A549 treated with Hydrocortisone at 1 μM for 4 hours (cell line): ENCODE data around the gene SNTB2. TPM values are rescaled to one million over a fixed set of nuclear protein-coding genes. Genes with fewer than 3 reads are reported as not detected.

Experiments used
- total RNA-seq: library from RNA; stranded (reverse); fragments of 200-300 nt; extraction: Qiagen RNA extraction; gene quantifications from 5 replicates; pipeline ENCODE4 v1.2.3, GENCODE V29; 2022

The SNTB2 gene
- 6.1 to 9.4 TPM (median 6.9 TPM) in 5 replicates for total RNA-seq

DNA sequence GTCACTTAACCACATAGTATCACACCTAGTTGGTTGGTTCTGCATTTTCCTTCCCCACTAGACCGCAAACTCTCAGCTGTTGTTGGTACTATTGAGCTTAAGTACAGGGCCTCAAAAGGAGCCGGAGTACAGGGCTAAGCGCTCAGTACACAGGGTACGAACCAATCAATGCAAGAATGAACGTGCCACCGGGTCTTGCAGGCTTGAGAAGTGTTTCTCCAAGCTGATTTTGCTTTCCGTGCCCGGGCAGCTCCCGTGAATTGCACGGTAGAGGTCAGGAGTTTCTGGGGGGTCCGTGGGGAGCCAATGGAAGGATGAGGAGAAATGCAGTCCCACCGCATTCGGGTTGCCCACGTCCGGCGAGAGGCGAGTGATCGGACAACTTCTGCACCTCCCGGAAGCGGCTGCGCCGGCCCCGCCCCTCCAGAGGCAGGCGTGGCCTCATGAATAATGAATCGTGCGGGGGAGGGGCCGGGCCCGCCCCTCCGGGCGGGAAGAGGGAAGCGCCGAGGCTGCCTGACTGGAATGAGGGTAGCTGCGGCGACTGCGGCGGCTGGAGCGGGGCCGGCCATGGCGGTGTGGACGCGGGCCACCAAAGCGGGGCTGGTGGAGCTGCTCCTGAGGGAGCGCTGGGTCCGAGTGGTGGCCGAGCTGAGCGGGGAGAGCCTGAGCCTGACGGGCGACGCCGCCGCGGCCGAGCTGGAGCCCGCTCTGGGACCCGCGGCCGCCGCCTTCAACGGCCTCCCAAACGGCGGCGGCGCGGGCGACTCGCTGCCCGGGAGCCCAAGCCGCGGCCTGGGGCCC is at the start of gene SNTB2:
TSS of gene SNTB2 (plus strand) at position 523 of the 804 bp plus-strand sequence. CDS start at position 526, 3 bp downstream.

DNA sequence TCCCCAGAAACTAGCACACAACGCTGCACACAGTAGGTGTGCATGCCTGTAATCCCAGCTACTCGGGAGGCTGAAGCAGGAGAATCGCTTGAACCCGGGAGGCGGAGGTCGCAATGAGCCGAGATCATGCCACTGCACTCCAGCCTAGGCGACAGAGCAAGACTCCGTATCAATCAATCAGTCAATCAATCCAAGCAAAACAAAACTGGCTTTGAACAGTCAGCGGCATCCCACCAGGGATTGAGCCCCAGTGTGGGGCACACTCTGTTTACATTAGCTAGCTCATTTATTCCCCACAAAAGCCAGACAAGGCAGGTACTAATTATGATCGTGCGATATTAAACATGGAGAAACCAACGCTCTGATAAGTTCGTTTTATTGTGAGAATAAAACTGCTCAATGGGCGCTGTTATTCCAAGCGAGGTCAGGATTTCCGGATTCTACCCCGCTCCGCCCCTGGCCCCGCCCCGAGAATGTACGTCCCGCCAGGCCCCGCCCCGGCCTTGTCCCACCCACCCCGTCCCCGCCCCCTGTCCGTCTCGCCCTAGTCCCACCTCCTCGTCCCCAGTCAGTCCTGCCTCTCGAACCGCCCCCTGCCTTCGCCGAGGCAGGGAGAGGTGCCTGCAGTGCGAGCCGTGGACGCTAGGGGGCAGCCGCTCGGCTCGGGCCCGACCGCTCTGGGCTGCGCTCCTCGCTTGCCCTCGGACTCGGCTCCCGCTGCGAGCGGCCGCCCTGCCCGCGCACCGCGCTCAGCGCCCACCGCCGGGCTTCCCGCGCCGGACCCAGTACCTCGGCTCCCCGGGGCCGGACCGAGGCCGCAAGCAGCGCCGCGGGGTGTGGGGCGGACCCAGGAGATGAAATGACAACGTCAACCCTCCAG is 123.9 kb downstream of the SNTB2 start, which contains the start of gene VPS4A:
TSS of gene VPS4A (plus strand) at position 698 of the 880 bp plus-strand sequence. CDS start at position 860, 162 bp downstream.

DNA sequence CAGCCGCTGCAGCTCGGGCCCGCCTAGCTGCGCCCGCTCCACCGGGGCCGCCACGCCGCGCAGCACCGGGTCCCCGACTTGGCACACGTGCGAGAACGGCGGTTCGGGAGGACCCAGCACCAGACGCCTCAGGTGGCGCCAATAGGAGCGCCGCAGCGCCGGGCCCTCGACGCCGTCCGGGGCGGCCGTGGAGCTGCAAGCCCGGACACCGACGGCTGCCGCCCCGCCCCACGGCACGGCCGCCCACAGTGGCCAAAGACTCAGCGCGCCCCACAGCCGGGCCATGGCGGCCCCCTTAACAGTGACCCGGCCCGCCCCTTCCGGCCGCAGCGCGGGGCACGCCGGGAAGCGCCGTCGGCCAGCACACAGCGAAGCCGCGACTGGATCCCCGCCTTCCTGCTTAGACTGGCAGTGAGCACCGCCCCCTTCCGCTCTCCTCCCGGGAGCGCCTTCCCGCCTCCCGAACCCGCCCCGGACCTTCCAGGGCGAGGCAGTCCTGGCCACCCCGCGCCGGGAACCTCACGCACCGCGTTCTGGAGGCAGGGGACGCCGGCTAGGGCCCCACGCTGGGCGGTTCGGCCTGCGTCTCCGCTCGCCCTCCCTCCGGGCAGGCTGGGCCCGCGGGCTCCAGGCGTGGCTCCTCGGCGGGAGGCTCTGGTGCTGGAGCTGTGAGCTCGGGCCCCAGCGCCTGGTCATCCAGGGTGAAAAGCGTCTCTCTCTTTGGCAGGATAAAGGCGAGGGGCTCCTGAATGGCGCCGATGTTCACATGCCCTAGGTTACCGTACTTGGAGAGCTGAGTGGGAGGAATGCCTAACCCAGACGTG is 143.5 kb downstream of the SNTB2 start, which contains the start of gene PDF:
TSS of gene PDF (minus strand) at position 303 of the 824 bp plus-strand sequence. CDS start at position 285, 18 bp downstream.

DNA sequence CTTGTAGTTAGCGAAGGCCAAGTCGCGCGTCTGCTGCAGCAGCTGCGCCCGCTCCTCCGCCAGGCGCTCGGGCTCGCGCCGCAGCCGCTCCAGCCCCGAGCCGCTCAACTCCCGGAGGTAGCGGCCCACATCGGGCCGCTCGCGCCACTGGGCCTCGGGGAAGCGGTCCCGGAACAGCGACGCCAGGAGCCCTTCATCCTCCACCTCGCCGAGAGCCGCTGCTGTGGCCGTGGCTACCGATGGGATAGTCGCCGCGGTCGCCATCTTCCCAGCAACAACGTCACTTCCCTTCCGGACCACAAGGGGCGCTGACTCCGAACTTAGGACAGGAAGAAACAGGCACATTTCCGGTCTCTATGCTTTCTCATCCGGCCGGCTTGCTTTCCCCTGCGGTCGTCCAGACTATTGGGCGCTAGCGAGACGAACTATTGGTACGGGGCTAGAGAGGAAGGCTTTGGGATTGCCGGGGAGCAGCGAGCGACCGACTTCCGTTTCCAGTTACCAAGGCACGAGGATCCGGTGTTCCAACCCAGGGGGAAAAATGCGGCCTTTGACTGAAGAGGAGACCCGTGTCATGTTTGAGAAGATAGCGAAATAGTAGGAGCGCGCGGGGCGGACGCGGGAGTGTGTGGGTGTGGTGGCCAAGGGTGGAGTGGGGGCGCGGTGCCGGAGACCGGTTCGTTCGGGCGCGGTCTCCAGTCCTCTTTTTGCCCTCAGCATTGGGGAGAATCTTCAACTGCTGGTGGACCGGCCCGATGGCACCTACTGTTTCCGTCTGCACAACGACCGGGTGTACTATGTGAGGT is 152.5 kb downstream of the SNTB2 start, which contains the start of the genes COG8 and NIP7:
TSS of gene COG8 (minus strand) at position 276 of the 806 bp plus-strand sequence. CDS start at position 264, 12 bp downstream.
TSS of gene NIP7 (plus strand) at position 484 of the 806 bp plus-strand sequence. CDS start at position 542, 58 bp downstream.

DNA sequence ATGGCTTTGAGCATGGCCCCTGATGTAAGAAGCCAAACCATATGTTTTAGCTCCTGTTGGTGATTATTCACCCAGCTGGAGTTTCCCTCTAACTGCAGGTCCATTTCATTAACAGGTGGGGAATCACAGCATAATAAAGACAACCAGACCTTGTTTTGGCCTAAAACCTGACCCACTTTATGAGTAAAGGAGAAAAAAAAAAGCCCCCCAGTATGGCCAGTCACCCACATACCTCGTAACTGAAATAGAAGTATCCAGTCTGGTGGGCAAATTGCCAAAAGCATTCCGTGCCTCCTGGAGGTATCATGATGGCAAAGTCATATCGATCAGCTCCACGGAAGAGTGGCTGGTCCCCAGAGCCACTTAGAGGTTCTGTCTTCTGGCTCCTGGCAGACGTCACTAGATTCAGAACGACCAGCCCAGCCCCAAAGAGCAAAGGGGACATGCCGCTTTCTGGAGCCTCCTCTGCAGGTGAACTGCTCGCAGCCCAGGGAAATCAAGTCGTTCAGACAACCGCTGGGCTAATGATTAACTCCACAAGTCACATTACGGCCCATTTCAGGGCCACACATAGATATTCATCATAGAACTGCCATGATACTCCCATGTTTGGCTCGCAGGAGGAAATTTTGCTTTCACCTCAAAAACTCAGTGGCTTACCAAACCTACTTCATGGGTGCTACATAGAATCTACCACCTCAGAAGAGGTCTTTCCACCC is 164.5 kb downstream of the SNTB2 start, which contains the start of gene TMED6:
TSS of gene TMED6 (minus strand) at position 478 of the 719 bp plus-strand sequence. CDS start at position 445, 33 bp downstream.

Other genes with a start within 250 kb of the SNTB2 start
- gene HAS3, start 81.5 kb upstream of the SNTB2 start, total RNA-seq: 37.5 to 57.7 TPM (median 51.2 TPM) in 5 replicates
- 121 to 130 TPM (median 125 TPM) in 5 replicates for gene CHTF8, start 54.6 kb upstream of the SNTB2 start, total RNA-seq
- 80.1 to 87.1 TPM (median 82.7 TPM) in 5 replicates for gene UTP4, start 54.5 kb upstream of the SNTB2 start, total RNA-seq
- gene VPS4A, start 124.2 kb downstream of the SNTB2 start, total RNA-seq: 29.8 to 33.1 TPM (median 31.5 TPM) in 5 replicates
- 18.0 to 41.0 TPM (median 38.8 TPM) in 5 replicates for gene PDF, start 143.4 kb downstream of the SNTB2 start, total RNA-seq
- gene COG8, start 152.4 kb downstream of the SNTB2 start, total RNA-seq: 21.7 to 27.8 TPM (median 25.6 TPM) in 5 replicates
- gene NIP7, start 152.6 kb downstream of the SNTB2 start, total RNA-seq: 49.8 to 69.1 TPM (median 53.1 TPM) in 5 replicates
- 0.18 TPM in 1 of 5 replicates, not detected in the others for gene TMED6, start 164.6 kb downstream of the SNTB2 start, total RNA-seq
- gene TERF2, start 198.8 kb downstream of the SNTB2 start, total RNA-seq: 20.4 to 28.4 TPM (median 21.8 TPM) in 5 replicates
- 186 to 226 TPM (median 196 TPM) in 5 replicates for gene CYB5B, start 237.5 kb downstream of the SNTB2 start, total RNA-seq